MM.1S (cell line): Measurements from ENCODE around the gene PRKCA.

Experiments used
- DNase-seq: peaks from one replicate; pipeline ENCODE4 v3.0.0-alpha.2; 2015
- H2AFZ ChIP-seq: fragments of 300-600 bp; sonication (generic); 2 replicates; pipeline ENCODE4 v1.6.0; 2016; ENCODE audit warnings: antibody characterized with exemption, low read length
- H3F3A ChIP-seq: fragments of 300-600 bp; sonication (generic); 2 replicates; pipeline ENCODE4 v1.6.1; 2016; ENCODE audit warnings: mild to moderate bottlenecking, antibody characterized with exemption, low read length, moderate library complexity, mixed read lengths; ENCODE audit not compliant: insufficient read depth
- H3K27ac ChIP-seq: fragments of 300-600 bp; sonication (generic); 2 replicates; pipeline ENCODE4 v1.5.1; 2016; ENCODE audit warnings: mild to moderate bottlenecking, low read length
- H3K27me3 ChIP-seq: fragments of 300-600 bp; sonication (generic); replicated peaks from 2 replicates; pipeline ENCODE4 v1.6.0; 2016; ENCODE audit warnings: low read length; ENCODE audit not compliant: insufficient read depth
- H3K36me3 ChIP-seq: fragments of 300-600 bp; sonication (generic); replicated peaks from 2 replicates; pipeline ENCODE4 v1.6.1; 2016; ENCODE audit warnings: mild to moderate bottlenecking, low read length, mixed read lengths; ENCODE audit not compliant: insufficient read depth
- H3K4me1 ChIP-seq: fragments of 300-600 bp; sonication (generic); 2 replicates; pipeline ENCODE4 v1.6.1; 2016; ENCODE audit warnings: low read length, mixed read lengths
- H3K4me2 ChIP-seq: fragments of 300-600 bp; sonication (generic); 2 replicates; pipeline ENCODE4 v1.6.0; 2016; ENCODE audit warnings: low read depth, low read length
- H3K4me3 ChIP-seq: fragments of 300-600 bp; sonication (generic); 2 replicates; pipeline ENCODE4 v1.5.1; 2016; ENCODE audit warnings: low read length, mixed read lengths
- H3K79me2 ChIP-seq: fragments of 300-600 bp; sonication (generic); 2 replicates; pipeline ENCODE4 v1.6.1; 2016; ENCODE audit warnings: mixed run types, low read length, mixed read lengths
- H3K9ac ChIP-seq: fragments of 300-600 bp; sonication (generic); 2 replicates; pipeline ENCODE4 v1.6.1; 2016; ENCODE audit warnings: low read length, mixed read lengths
- H3K9me2 ChIP-seq: fragments of 300-600 bp; sonication (generic); replicated peaks from 2 replicates; pipeline ENCODE4 v1.6.1; 2016; ENCODE audit warnings: mild to moderate bottlenecking, low read length, mixed read lengths; ENCODE audit not compliant: insufficient read depth
- H3K9me3 ChIP-seq: fragments of 300-600 bp; sonication (generic); replicated peaks from 2 replicates; pipeline ENCODE4 v1.6.1; 2016; ENCODE audit warnings: mild to moderate bottlenecking, low read length, mixed read lengths; ENCODE audit not compliant: insufficient read depth
- H4K20me1 ChIP-seq: fragments of 300-600 bp; sonication (generic); 2 replicates; pipeline ENCODE4 v1.6.1; 2016; ENCODE audit warnings: mild to moderate bottlenecking, low read length, moderate library complexity, mixed read lengths; ENCODE audit not compliant: insufficient read depth
- EZH2 ChIP-seq: fragments of 300-600 bp; sonication (generic); optimal IDR thresholded peaks from 2 replicates; pipeline ENCODE3; 2017; ENCODE audit warnings: low read depth, mild to moderate bottlenecking, antibody characterized with exemption, low read length, mixed read lengths
- EZH2phosphoT487 ChIP-seq: fragments of 300-600 bp; sonication (generic); IDR thresholded peaks from 2 replicates; pipeline ENCODE4 v1.6.1; 2018; ENCODE audit warnings: antibody characterized with exemption, low read length
- TF ChIP-seq, protein P1 (sequence below): fragments of 300-600 bp; sonication (generic); IDR thresholded peaks from 2 replicates; pipeline ENCODE4 v1.5.1; 2016; ENCODE audit warnings: antibody characterized with exemption, low read length, mixed read lengths

PRKCA gene

DNA sequence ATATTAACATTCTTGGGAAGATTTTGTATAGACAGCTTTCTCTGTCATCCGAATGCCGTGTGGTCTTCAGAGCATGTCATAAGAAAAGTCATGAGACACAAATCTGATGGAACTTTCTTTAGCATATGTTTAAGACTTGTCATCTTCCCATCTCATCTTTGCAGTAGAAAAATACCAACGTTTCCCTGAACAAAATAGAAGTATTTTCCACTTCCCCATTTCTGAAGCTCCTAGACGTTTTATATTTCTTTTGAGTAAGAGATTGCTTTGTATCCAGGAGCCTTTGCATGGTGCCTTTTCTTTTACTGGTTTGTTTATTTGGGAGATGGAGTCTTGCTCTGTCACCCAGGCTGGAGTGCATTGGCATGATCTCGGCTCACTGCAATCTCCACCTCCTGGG lies 235.1 kb downstream of the PRKCA start:
- Histone ChIP-seq H3K27me3 (no peaks in the 10 kb centered on the region; the same call in 1 of the 2 replicates), H3K4me2 (no peak overlapping the region), H3K27ac (no peak overlapping the region), H3K9me2 (no peaks in the 10 kb centered on the region), H3K36me3 (no peaks in the 10 kb centered on the region), H3F3A (peaks cover 19% of the 10 kb centered on the region), H3K4me3 (no peak overlapping the region), H3K9me3 (no peaks in the 10 kb centered on the region), H4K20me1 (no peaks in the 10 kb centered on the region), H3K9ac (no peak overlapping the region), H3K79me2 (0 out of 2 replicates have a peak, but pooled peaks cover 2% of the 10 kb centered on the region), H2AFZ (no peak overlapping the region), H3K4me1 (peaks cover 19% of the 10 kb centered on the region)
- DNase-seq: no peak
- no peak for TF ChIP-seq EZH2
- TF ChIP-seq EZH2phosphoT487: no peak
- TF ChIP-seq, protein P1, sequence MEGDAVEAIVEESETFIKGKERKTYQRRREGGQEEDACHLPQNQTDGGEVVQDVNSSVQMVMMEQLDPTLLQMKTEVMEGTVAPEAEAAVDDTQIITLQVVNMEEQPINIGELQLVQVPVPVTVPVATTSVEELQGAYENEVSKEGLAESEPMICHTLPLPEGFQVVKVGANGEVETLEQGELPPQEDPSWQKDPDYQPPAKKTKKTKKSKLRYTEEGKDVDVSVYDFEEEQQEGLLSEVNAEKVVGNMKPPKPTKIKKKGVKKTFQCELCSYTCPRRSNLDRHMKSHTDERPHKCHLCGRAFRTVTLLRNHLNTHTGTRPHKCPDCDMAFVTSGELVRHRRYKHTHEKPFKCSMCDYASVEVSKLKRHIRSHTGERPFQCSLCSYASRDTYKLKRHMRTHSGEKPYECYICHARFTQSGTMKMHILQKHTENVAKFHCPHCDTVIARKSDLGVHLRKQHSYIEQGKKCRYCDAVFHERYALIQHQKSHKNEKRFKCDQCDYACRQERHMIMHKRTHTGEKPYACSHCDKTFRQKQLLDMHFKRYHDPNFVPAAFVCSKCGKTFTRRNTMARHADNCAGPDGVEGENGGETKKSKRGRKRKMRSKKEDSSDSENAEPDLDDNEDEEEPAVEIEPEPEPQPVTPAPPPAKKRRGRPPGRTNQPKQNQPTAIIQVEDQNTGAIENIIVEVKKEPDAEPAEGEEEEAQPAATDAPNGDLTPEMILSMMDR: no peak

DNA sequence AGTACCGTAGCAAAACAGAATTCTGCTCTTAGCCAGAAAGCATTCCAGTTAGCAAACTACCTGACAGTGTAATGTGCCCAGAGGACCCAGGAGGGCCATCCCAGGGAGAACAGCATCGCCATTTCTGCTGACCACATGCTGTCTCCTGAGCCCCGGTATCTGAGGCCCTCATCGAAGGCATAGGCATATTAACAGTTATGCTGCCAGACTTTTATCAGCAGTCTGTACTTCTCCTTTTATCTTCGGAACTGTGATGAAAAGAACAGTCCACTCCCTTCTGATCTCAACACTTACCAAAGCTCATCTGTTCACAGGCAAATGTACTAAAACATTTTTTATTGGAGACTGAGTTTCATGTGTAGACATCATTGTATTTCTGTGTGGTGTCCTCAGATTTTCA lies 236.4 kb downstream of the PRKCA start:
- TF ChIP-seq, protein P1: no peak
- TF ChIP-seq EZH2phosphoT487 (no peak), EZH2 (no peak)
- Histone ChIP-seq H3K4me3 (no peak overlapping the region), H3K9me2 (no peaks in the 10 kb centered on the region), H4K20me1 (no peaks in the 10 kb centered on the region), H3F3A (peaks cover 20% of the 10 kb centered on the region), H3K4me1 (peaks cover 29% of the 10 kb centered on the region), H3K9ac (no peak overlapping the region), H3K4me2 (no peak overlapping the region), H3K27ac (no peak overlapping the region), H3K9me3 (no peaks in the 10 kb centered on the region), H2AFZ (no peak overlapping the region), H3K27me3 (no peaks in the 10 kb centered on the region; the same call in 1 of the 2 replicates), H3K36me3 (no peaks in the 10 kb centered on the region), H3K79me2 (0 out of 2 replicates have a peak, but pooled peaks cover 2% of the 10 kb centered on the region)
- no peak for DNase-seq

DNA sequence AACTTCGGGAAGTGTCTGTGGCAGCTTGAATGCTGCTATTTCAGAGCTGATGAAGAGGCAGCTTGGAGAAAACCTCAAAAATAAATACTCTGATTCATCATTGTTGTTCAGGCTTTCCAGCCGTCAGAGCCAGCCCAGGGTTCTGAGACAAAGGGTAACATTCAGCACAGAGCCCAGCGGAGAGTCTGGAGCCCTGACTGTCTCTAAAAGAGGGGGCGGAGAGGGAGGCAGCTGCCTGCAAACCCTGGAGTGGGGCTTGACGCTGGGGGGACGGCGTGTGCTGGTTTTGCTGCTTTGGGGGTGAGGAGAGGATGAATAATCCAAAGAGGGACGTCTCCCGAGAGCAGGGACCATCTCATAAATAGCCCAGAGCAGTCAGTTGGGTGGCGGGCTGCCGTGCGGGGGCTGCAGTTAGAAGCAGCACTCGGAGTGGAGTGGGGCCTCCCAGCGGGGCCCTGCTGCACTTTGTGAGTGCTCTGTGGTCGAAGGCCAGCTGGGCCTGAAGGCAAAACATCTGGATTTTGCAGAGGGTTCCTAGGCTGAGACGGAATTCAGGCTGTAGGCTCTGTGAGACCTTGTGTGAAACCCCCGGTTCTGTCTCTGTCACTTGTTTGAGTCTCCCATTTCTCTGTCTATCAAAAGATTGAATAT lies 237.8 kb downstream of the PRKCA start:
- no peak overlapping the region for H3K4me3 ChIP-seq
- no peak for DNase-seq
- peaks cover 29% of the 10 kb centered on the region for H3K4me1 ChIP-seq
- H3F3A ChIP-seq: peaks cover 20% of the 10 kb centered on the region
- H3K9me3 ChIP-seq: no peaks in the 10 kb centered on the region
- no peak for TF ChIP-seq EZH2
- TF ChIP-seq, protein P1: no peak
- no peak for TF ChIP-seq EZH2phosphoT487
- no peak overlapping the region for H2AFZ ChIP-seq
- H3K27ac ChIP-seq: no peak overlapping the region
- H3K79me2 ChIP-seq: 0 out of 2 replicates have a peak, but pooled peaks cover 2% of the 10 kb centered on the region
- no peaks in the 10 kb centered on the region for H3K9me2 ChIP-seq
- no peaks in the 10 kb centered on the region for H3K36me3 ChIP-seq
- H4K20me1 ChIP-seq: no peaks in the 10 kb centered on the region
- peak overlapping the region; percentile 77 for H3K4me2 ChIP-seq
- H3K9ac ChIP-seq: no peak overlapping the region
- H3K27me3 ChIP-seq: no peaks in the 10 kb centered on the region; the same call in 1 of the 2 replicates
